Peyer's patch (tissue), 4 donors: ENCODE data around the gene UBE2J1.

Experiments used
- CTCF ChIP-seq, 6 experiments: fragments of 450-650 bp in 4 of 6; fragments of 200-600 bp in 2 of 6; sonication (generic) in 1 of 6; IDR thresholded peaks; one replicate each; pipeline ENCODE4 v1.5.1; 2017 to 2019; ENCODE audit warnings: antibody characterized with exemption in 6 of 6, mild to moderate bottlenecking in 3 of 6, moderate library complexity in 1 of 6
- POLR2A ChIP-seq, 2 donors: fragments of 450-650 bp; IDR thresholded peaks; one replicate each; pipeline ENCODE4 v1.5.1; 2017; ENCODE audit warnings: antibody characterized with exemption in 2 of 2, mild to moderate bottlenecking in 2 of 2, moderate library complexity in 2 of 2

GRCh38 chr6:89310929-89311328, 41.6 kb downstream of the UBE2J1 start:
- no peak for TF ChIP-seq CTCF (IDR thresholded peaks at IDR 0.05)
- TF ChIP-seq POLR2A (IDR thresholded peaks at IDR 0.05): no peak
